Left kidney (tissue), 2 donors: ENCODE data around the gene HECTD1. TPM values are rescaled to one million over a fixed set of nuclear protein-coding genes. Genes with fewer than 3 reads are reported as not detected.
"Not testable (repeated sequence)": the region's sequence is repeated elsewhere in the genome, so short reads cannot be mapped to it uniquely, and the experiment has no call there.

Source experiments
- DNase-seq: peaks from one replicate; pipeline ENCODE4 v3.0.0-alpha.2; 2013
- polyA plus RNA-seq: library from polyadenylated mRNA; unstranded; fragments of 120-200 nt; gene quantifications from one replicate; pipeline ENCODE4 v1.2.1, GENCODE V29; 2013; ENCODE audit not compliant: insufficient read length

Gene HECTD1
- polyA plus RNA-seq, 1 donor = 219 TPM

- no peak for DNase-seq
Measured at GRCh38 chr14:31229009-31229408, 21.4 kb upstream of the HECTD1 start.

GRCh38 chr14:31228533-31228932, 20.9 kb upstream of the HECTD1 start:
- no peak for DNase-seq

- no peak for DNase-seq
Measured at GRCh38 chr14:31224808-31225207, 17.2 kb upstream of the HECTD1 start.

- no peak for DNase-seq
Measured at GRCh38 chr14:31223331-31223730, 15.7 kb upstream of the HECTD1 start.

GRCh38 chr14:31222834-31223233, 15.2 kb upstream of the HECTD1 start:
- no peak for DNase-seq

- no peak for DNase-seq
Measured at GRCh38 chr14:31221266-31221665, 13.7 kb upstream of the HECTD1 start.

- DNase-seq = no peak
Measured at GRCh38 chr14:31219169-31219568, 11.6 kb upstream of the HECTD1 start.

GRCh38 chr14:31216359-31216758, 8.8 kb upstream of the HECTD1 start:
- DNase-seq = no peak

- DNase-seq = no peak
Measured at GRCh38 chr14:31212893-31213292, 5.3 kb upstream of the HECTD1 start.

GRCh38 chr14:31209605-31210004, 2.0 kb upstream of the HECTD1 start:
- no peak for DNase-seq

- DNase-seq = no peak
Measured at GRCh38 chr14:31208546-31209424, 1.2 kb upstream of the HECTD1 start.

- no peak for DNase-seq
Measured at GRCh38 chr14:31207287-31207754, 272 bp downstream of the HECTD1 start.

- peak; percentile 25 for DNase-seq
Measured at GRCh38 chr14:31206536-31207286, 882 bp downstream of the HECTD1 start.

GRCh38 chr14:31205681-31206535, 1.7 kb downstream of the HECTD1 start:
- peak; percentile 31 for DNase-seq

GRCh38 chr14:31204593-31205534, 2.7 kb downstream of the HECTD1 start:
- DNase-seq = no peak

- DNase-seq = not testable (repeated sequence)
Measured at GRCh38 chr14:31203899-31204592, 3.5 kb downstream of the HECTD1 start.

- no peak for DNase-seq
Measured at GRCh38 chr14:31203414-31203742, 4.2 kb downstream of the HECTD1 start.

- DNase-seq = no peak
Measured at GRCh38 chr14:31201111-31201510, 6.5 kb downstream of the HECTD1 start.

GRCh38 chr14:31200702-31200990, 6.9 kb downstream of the HECTD1 start:
- DNase-seq = no peak

- DNase-seq = no peak
Measured at GRCh38 chr14:31197671-31198070, 9.9 kb downstream of the HECTD1 start.
